Central memory CD8-positive, alpha-beta T cell (primary cell): ENCODE results near the gene CELF4.

ENCODE experiments used
- ATAC-seq: fragments of 150-1000 bp; cut with Tn5 transposase; replicated peaks from 2 replicates; pipeline ENCODE4 v1.10.0; 2022; ENCODE audit warnings: mild to moderate bottlenecking, moderate FRiP score, moderate number of reproducible peaks; ENCODE audit not compliant: poor library complexity, severe bottlenecking; ENCODE audit errors: extremely low read depth
- DNase-seq, 2 donors: peaks; one replicate each; pipeline ENCODE4 v3.0.0; 2021; ENCODE audit warnings: low spot score in 2 of 2
- H3K27ac Mint-ChIP-seq: one replicate; pipeline ENCODE4 v1.8.0; 2022; ENCODE audit warnings: low read depth, mild to moderate bottlenecking, moderate library complexity, mixed read lengths
- H3K27me3 Mint-ChIP-seq: one replicate; pipeline ENCODE4 v1.8.0; 2022; ENCODE audit warnings: mixed read lengths
- H3K36me3 Mint-ChIP-seq: one replicate; pipeline ENCODE4 v1.8.0; 2022; ENCODE audit warnings: mild to moderate bottlenecking, moderate library complexity, mixed read lengths; ENCODE audit not compliant: insufficient read depth
- H3K4me1 Mint-ChIP-seq: one replicate; pipeline ENCODE4 v1.8.0; 2022; ENCODE audit warnings: mixed read lengths
- H3K4me3 Mint-ChIP-seq: one replicate; pipeline ENCODE4 v1.8.0; 2022; ENCODE audit warnings: mild to moderate bottlenecking, moderate library complexity, mixed read lengths
- H3K9me3 Mint-ChIP-seq: one replicate; pipeline ENCODE4 v1.8.0; 2022; ENCODE audit warnings: mixed read lengths

Gene CELF4

DNA sequence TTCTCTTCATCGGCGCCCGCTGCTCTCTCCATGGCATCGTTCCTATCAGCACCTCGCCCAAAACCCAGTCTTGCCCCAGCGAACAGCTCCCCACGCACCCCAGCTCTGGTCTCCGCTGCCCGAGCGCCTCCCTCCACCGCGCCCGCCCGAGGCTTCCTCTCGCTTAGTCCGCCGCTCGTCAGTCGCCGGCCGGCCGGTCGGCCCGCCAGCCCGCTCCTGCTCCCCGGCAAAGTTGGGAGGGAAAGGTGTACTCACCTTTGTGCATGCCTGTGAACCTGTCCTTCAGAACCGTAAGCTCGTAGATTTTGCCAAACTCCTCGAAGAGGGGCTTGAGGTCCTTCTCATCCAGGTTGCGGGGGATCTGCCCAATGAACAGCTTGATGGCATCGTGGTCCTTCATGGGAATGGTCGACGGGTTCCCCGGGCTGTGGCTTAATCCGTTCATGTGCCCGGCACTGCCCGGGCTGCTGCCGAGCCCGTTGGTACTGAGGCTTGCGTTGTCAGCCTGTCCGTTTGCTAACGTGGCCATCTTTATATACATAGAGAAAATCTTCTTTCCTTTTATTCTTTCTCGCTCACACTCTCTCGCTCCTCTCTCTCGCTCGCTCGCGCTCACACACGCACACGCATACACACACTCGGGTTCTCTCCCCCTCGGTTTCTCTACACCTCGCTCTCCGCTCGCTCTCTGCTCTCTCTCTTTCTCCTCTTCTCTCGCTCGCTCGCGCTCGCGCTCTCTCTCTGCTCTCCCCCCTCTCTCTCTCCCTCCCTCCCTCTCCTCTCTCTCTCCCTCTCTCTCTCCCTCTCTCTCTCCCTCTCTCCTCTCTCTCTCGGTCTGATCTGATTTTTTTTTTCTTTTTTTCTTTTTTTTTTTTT lies at the start of gene CELF4:
Gene CELF4, minus strand, starts transcription at position 698 of the 876 bp plus-strand sequence.
- Mint-ChIP-seq H3K4me3 (peak within 1 kb of the TSS; percentile 33), H3K27ac (no peak within 1 kb of the TSS), H3K27me3 (peaks cover 74% of the 10 kb centered on the region), H3K36me3 (peaks cover 1% of the 10 kb centered on the region), H3K9me3 (peaks cover 7% of the 10 kb centered on the region), H3K4me1 (no peaks in the 10 kb centered on the region)
- no peak for ATAC-seq
- no peak for DNase-seq

DNA sequence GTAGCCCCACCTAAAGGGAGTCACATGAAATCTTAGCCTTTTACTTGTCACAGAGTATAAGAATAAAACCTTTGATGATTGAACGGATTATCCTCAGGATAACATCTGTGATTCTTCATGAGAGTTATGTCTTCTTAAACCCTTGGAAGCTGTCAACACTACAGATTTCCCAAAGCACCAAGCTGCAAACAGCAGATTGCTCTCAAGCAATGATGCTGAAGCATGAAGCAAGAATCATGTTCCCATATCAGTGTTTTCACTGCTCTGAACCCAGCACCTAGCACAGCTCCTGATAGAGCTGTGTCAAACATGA lies 47.6 kb upstream of the CELF4 start:
- ATAC-seq (no peak), DNase-seq (no peak)
- Mint-ChIP-seq H3K36me3 (no peaks in the 10 kb centered on the region), H3K4me1 (no peaks in the 10 kb centered on the region), H3K4me3 (no peak overlapping the region), H3K27me3 (no peaks in the 10 kb centered on the region), H3K27ac (no peak overlapping the region), H3K9me3 (no peaks in the 10 kb centered on the region)

DNA sequence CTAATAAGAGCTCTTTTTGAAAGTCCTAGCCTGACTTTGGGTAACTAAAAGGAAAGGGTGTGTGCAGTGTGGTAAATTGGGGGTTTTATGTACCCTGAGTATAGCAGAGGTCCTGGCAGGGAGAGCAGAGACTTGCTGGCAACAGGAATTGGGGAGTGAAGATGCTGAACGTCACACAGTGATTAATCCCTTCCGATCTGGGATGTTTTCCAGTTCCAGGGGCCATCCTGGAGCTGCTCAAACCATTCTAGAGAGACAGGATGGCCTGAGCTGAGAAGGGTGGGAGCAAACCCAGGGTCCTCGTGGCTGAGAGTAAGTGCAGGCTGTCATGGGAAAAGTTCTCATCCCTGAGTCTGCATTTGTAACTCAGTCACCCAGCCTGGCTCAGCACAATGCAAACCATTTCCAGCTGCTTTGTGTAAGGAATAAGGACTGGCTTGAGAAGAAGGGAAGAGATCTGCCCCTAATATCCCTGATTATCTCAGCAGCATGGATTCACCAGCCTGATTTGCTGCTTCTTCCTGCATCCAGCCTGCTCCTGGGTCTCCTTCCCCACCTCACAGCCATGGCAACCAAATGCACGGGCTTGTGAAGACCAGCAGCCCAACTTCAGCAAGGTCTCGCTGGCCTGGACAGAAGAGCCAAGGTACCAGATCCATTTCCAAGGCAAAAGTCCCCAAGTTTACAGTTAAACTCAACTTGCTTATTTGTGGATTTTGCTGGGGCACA lies 47.1 kb upstream of the CELF4 start:
- no peaks in the 10 kb centered on the region for H3K27me3 Mint-ChIP-seq
- H3K4me3 Mint-ChIP-seq: no peak overlapping the region
- no peak overlapping the region for H3K27ac Mint-ChIP-seq

DNA sequence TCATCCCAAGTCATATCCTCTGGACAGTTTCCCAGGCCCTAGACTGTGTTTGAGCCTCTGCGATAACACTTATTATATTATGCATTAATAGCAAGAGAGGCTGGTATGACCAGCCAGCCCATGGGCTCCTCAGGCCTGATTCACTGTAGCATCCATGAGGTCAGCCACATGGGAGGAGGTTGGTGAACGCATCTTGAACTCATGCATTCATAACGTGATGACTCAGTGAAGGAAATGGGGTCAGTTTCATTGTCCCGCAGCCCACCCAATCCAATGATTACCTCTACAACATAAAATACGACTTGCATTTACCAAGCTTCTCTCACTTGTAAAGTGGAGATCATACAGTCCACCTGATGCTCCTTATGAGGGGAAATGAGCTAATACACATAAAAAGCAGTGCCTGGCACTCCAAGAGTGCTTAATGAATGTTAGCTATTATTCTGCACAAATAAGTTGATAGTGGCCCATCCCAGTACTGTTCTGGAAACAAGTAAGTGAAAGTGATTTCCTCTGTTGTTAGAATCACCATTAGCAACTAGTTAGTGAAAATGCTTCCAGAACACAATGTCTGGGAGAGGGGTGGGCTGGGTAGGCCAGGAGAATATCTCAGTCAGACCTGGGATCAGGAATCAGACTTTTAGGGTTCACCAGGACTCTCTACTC lies 46.1 kb upstream of the CELF4 start:
- Mint-ChIP-seq H3K4me3 (no peak overlapping the region), H3K36me3 (no peaks in the 10 kb centered on the region), H3K9me3 (peaks cover 6% of the 10 kb centered on the region), H3K27me3 (no peaks in the 10 kb centered on the region), H3K4me1 (no peaks in the 10 kb centered on the region), H3K27ac (no peak overlapping the region)
- ATAC-seq (no peak), DNase-seq (no peak)

More for the DNA sequence above, 47.1 kb upstream of the CELF4 start:
- DNase-seq (no peak), ATAC-seq (no peak)
- Mint-ChIP-seq H3K4me1 (no peaks in the 10 kb centered on the region), H3K36me3 (no peaks in the 10 kb centered on the region), H3K9me3 (peaks cover 5% of the 10 kb centered on the region)

DNA sequence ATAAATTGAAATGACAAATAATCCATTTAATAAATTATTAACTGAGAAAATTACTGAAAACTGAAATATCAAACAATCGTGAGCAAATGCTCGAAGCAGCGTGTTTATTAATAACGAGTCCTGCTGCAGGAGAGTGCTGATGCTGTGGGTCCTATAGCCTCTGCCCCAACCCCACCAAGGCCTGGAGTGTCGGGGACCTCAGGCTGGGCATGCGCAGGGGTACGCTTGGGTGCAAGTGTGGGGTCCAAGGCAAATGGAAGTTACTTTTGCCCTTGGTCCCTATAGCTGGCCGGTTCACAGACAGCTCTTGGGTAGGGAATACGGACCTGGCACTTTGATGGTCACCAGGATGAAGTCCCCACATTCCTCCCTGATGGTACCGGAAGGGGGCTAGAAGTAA lies 43.3 kb upstream of the CELF4 start:
- ATAC-seq: no peak

DNA sequence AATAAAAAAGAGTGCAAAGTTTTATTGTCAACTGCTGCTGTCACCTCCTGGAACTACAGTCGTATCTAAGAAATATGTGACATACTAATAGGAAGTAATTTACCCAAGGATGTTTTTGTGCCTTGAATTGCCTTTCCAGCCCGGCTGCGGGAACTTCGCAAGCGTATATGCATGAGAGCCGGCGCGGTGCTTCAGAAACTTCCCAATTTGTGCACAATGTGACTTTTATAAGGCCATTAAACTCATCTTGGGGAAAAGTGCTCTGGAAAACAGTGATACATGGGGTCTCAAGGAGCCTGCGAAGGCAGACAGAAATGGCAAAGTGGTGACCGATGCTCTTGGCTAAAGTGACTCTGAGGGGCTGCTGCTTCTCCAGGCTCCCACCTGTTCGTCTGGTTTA lies 41.7 kb upstream of the CELF4 start:
- ATAC-seq: no peak
- H3K27ac Mint-ChIP-seq: no peak overlapping the region
- H3K36me3 Mint-ChIP-seq: no peaks in the 10 kb centered on the region
- peaks cover 17% of the 10 kb centered on the region for H3K9me3 Mint-ChIP-seq
- no peak overlapping the region for H3K4me3 Mint-ChIP-seq
- DNase-seq: no peak
- no peaks in the 10 kb centered on the region for H3K27me3 Mint-ChIP-seq
- no peaks in the 10 kb centered on the region for H3K4me1 Mint-ChIP-seq

More for the DNA sequence above, 43.3 kb upstream of the CELF4 start:
- peaks cover 14% of the 10 kb centered on the region for H3K9me3 Mint-ChIP-seq
- H3K4me1 Mint-ChIP-seq: no peaks in the 10 kb centered on the region
- H3K27me3 Mint-ChIP-seq: no peaks in the 10 kb centered on the region
- DNase-seq: no peak
- no peak overlapping the region for H3K4me3 Mint-ChIP-seq
- H3K36me3 Mint-ChIP-seq: no peaks in the 10 kb centered on the region
- H3K27ac Mint-ChIP-seq: no peak overlapping the region

DNA sequence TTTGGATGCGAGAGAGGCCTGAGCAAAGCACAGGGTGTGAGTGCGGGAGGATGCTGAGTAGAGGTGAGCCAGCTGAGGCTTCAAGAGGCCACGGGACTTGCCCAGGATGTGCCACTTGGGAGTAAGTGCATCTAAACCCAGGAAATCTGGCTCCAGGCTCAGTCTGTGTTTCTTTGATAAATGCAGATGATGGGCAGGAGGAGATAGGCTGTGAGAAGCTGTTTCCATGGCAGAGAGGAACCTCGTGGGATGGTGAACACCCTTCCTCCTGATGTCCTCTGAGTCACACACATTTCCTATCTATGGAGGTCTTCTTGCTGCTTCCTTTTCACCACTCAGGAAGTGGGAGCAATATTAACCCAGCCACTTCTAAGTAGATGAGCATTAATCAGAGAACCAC lies 38.4 kb upstream of the CELF4 start:
- DNase-seq (no peak), ATAC-seq (no peak)
- H3K4me3 Mint-ChIP-seq: no peak overlapping the region
- no peak overlapping the region for H3K27ac Mint-ChIP-seq
- H3K36me3 Mint-ChIP-seq: no peaks in the 10 kb centered on the region
- no peaks in the 10 kb centered on the region for H3K4me1 Mint-ChIP-seq
- no peaks in the 10 kb centered on the region for H3K27me3 Mint-ChIP-seq
- peaks cover 17% of the 10 kb centered on the region for H3K9me3 Mint-ChIP-seq

DNA sequence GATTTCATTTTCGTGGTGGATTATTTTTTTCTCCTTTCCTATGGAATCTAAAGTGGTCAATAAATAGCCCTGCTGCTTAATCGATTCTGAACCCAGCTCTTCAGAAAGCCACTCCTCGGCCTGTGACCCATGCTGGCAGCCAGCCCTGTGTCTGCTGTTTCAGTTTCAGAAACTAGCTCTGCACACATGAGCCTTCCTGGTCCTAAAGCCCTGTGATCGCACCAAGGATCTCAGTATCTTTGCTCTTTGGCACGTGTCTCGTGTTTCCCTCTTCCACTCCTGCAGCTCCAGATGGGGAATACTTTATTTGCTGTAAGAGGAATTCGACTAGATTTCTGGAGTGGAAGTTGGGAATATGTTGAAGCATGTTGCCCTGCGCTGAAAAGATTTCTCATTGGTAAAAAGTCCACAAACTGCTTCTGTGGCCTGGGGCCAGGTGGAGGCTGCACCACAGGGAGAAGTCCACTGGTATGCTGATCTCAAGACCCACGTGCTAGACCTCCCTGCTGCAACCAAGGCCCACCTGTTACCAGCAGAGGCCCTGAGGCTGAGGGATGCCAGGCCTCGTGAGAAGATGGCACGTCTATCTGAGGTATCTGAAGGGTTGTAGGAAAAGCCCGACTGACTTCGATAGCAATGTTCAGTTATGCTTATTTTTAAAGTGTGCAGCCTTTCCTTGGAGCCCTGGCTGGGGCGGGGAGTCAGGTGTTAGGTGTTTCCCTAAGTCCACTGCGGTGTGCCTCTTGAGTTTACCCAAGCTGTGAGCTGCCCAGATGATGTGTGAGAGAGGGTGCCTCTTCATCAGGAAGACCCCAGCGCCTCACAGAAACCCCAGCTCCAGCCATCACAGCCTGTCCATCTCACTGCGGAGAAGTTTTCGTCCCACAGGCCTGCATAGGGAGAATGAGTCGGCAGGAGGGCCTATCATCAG lies 33.6 kb upstream of the CELF4 start:
- Mint-ChIP-seq H3K4me1 (no peaks in the 10 kb centered on the region), H3K9me3 (peaks cover 6% of the 10 kb centered on the region), H3K27me3 (no peaks in the 10 kb centered on the region), H3K36me3 (peaks cover 2% of the 10 kb centered on the region), H3K4me3 (no peak overlapping the region), H3K27ac (no peak overlapping the region)
- no peak for DNase-seq
- ATAC-seq: no peak

DNA sequence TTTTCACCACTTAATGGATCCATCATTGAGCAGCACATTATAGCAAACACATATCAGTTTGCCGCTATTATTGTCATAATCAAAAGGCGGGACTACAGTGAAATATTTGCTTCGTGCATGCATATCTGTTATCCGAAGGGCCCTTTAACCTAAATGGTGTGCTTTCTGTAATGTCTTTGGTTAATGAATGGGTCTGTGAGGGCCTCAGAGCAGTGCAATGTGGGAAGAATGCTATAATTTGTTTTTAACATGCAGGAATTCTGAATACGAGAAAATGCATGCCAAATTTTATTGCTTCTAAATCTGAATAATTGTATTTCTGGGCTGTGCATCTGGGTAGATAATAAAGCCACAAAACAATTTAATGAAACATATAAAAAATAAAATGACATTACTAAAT lies 32.8 kb upstream of the CELF4 start:
- DNase-seq (no peak), ATAC-seq (no peak)
- peaks cover 2% of the 10 kb centered on the region for H3K36me3 Mint-ChIP-seq
- H3K27me3 Mint-ChIP-seq: no peaks in the 10 kb centered on the region
- H3K4me3 Mint-ChIP-seq: no peak overlapping the region
- no peaks in the 10 kb centered on the region for H3K4me1 Mint-ChIP-seq
- no peak overlapping the region for H3K27ac Mint-ChIP-seq
- H3K9me3 Mint-ChIP-seq: peaks cover 6% of the 10 kb centered on the region

DNA sequence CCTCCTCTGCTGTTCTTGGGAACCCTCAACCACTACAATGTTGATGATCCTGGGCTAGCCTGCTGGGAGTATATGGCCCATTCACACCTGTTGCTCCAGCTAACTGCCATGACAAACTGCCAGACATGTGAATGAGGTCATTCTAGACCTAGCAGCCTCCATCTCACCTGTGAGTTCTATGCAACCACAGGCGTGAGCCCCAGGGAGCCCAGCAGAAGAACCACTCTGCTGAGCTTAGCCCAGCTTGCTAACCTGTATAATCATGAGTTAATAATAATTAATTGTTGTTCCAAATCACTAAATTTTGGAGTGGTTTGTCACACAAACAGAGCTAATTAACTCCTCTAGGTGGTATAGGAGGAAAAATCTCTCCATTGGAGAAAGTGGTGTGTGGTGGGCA lies 24.7 kb upstream of the CELF4 start:
- no peaks in the 10 kb centered on the region for H3K27me3 Mint-ChIP-seq
- no peak overlapping the region for H3K4me3 Mint-ChIP-seq
- H3K27ac Mint-ChIP-seq: no peak overlapping the region
- no peaks in the 10 kb centered on the region for H3K4me1 Mint-ChIP-seq
- no peak for DNase-seq
- peaks cover 6% of the 10 kb centered on the region for H3K9me3 Mint-ChIP-seq
- no peak for ATAC-seq
- H3K36me3 Mint-ChIP-seq: peaks cover 2% of the 10 kb centered on the region

DNA sequence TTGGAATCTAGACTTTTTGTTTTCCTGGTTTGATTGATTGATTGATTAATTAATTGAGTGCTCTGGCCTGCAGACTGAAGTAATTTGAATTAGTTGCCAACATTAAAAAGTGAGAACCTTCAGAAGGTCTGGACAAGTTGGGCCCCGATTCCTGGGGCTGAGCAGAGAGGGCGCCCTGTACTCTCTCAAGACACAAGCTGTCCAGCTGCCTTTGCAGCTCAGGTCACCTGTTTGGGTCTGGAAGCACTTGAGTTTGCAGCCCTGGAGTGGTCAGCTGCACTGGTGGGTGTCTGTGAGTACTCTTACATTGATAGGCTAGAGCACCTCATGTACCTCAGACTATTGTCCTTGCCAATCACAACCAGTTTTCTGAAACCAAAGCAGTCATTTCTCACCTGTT lies 22.7 kb upstream of the CELF4 start:
- peaks cover 5% of the 10 kb centered on the region for H3K9me3 Mint-ChIP-seq
- H3K27ac Mint-ChIP-seq: no peak overlapping the region
- no peak overlapping the region for H3K4me3 Mint-ChIP-seq
- DNase-seq (no peak), ATAC-seq (no peak)
- H3K27me3 Mint-ChIP-seq: peaks cover 8% of the 10 kb centered on the region
- H3K4me1 Mint-ChIP-seq: no peaks in the 10 kb centered on the region
- H3K36me3 Mint-ChIP-seq: peaks cover 1% of the 10 kb centered on the region

DNA sequence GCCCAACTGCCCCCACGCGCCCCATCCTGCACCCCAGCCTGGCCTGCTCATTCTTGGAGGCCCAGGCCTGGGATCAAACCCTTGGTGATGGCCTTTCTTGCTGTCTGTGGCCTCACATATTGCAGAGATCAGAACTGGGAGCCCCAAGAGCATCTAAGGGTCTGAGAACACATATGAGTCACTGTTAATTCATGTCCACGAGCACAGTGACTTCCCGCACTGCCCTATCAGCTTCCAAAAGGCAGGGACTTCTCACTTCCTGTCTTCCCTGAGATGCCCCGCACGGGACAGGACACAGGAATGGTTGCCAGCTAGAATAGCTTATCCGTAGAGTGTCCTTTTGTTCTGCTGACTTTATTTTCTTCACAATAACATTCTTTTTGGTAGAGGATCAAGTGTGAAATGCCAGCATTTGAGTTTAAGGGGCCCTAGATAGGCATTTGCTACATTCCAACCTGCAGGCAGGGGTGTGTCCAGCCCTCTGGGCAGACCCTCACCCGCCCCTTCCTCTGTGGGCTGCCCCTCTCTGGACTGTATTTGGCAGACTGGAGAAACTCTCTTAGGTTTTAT lies 21.1 kb upstream of the CELF4 start:
- DNase-seq (no peak), ATAC-seq (no peak)
- Mint-ChIP-seq H3K4me3 (no peak overlapping the region), H3K36me3 (peaks cover 1% of the 10 kb centered on the region), H3K27ac (no peak overlapping the region), H3K4me1 (no peaks in the 10 kb centered on the region), H3K9me3 (peaks cover 5% of the 10 kb centered on the region), H3K27me3 (peaks cover 8% of the 10 kb centered on the region)
